HG03558 (cell line): ENCODE data around the gene TAF1B.

Experiments
- ATAC-seq: cut with Tn5 transposase; IDR thresholded peaks from one replicate; pipeline ENCODE4 v1.9.1; 2021; ENCODE audit warnings: moderate number of reproducible peaks; ENCODE audit not compliant: unreplicated experiment; ENCODE audit errors: extremely low read depth

The TAF1B gene

GRCh38 chr2:9877726-9878125, 34.5 kb downstream of the TAF1B start:
- no peak for ATAC-seq

GRCh38 chr2:9879455-9880194, 36.4 kb downstream of the TAF1B start:
- no peak for ATAC-seq

- no peak for ATAC-seq
These were observed 40.6 kb downstream of the TAF1B start for GRCh38 chr2:9883897-9884296.

- ATAC-seq, result no peak
These were observed 41.2 kb downstream of the TAF1B start for GRCh38 chr2:9884436-9884835.

GRCh38 chr2:9885036-9885684, 41.9 kb downstream of the TAF1B start:
- no peak for ATAC-seq

GRCh38 chr2:9887513-9887912, 44.2 kb downstream of the TAF1B start:
- no peak for ATAC-seq

- no peak for ATAC-seq
These were observed 46.6 kb downstream of the TAF1B start for GRCh38 chr2:9889812-9890261.

GRCh38 chr2:9892236-9892635, 49.0 kb downstream of the TAF1B start:
- no peak for ATAC-seq

GRCh38 chr2:9895669-9896590, 52.7 kb downstream of the TAF1B start:
- no peak for ATAC-seq

GRCh38 chr2:9897331-9897737, 54.1 kb downstream of the TAF1B start:
- no peak for ATAC-seq

GRCh38 chr2:9897846-9898245, 54.6 kb downstream of the TAF1B start:
- no peak for ATAC-seq

- no peak for ATAC-seq
These were observed 62.1 kb downstream of the TAF1B start for GRCh38 chr2:9905413-9905812.

- no peak for ATAC-seq
These were observed 64.1 kb downstream of the TAF1B start for GRCh38 chr2:9907402-9907801.

GRCh38 chr2:9908639-9909038, 65.4 kb downstream of the TAF1B start:
- no peak for ATAC-seq

- no peak for ATAC-seq
These were observed 65.8 kb downstream of the TAF1B start for GRCh38 chr2:9909106-9909505.

- ATAC-seq, result no peak
These were observed 67.4 kb downstream of the TAF1B start for GRCh38 chr2:9910699-9911098.

- no peak for ATAC-seq
These were observed 69.2 kb downstream of the TAF1B start for GRCh38 chr2:9912468-9912867.

- ATAC-seq, result peak; percentile 97
These were observed 71.3 kb downstream of the TAF1B start for GRCh38 chr2:9914384-9915065.

- no peak for ATAC-seq
These were observed 75.0 kb downstream of the TAF1B start for GRCh38 chr2:9918275-9918674.

- no peak for ATAC-seq
These were observed 76.2 kb downstream of the TAF1B start for GRCh38 chr2:9919512-9919911.
